Fibroblast of villous mesenchyme (primary cell): Measurements from ENCODE around the gene GALNT14. TPM values are rescaled to one million over a fixed set of nuclear protein-coding genes. Genes with fewer than 3 reads are reported as not detected.

Experiments
- DNase-seq: peaks from one replicate; pipeline ENCODE4 v3.0.0-alpha.2; 2010; ENCODE audit warnings: low read depth
- H3K4me3 ChIP-seq: 2 replicates; pipeline ENCODE4 v1.5.1; 2011; ENCODE audit warnings: low read depth, mild to moderate bottlenecking, low read length
- CTCF ChIP-seq: IDR thresholded peaks from 2 replicates; pipeline ENCODE4 v1.5.1; 2012; ENCODE audit warnings: low read depth, mild to moderate bottlenecking, low read length; ENCODE audit not compliant: insufficient read depth
- total RNA-seq: library from RNA; depleted of rRNA; stranded (reverse); fragments of >200 nt; gene quantifications from 2 replicates; pipeline ENCODE4 v1.2.3, GENCODE V29; 2012

Gene GALNT14
- total RNA-seq, 1 donor, result under 0.01 TPM

GRCh38 chr2:31060397-31060796 is 77.8 kb downstream of the GALNT14 start:
- DNase-seq, result no peak
- TF ChIP-seq CTCF, result no peak
- H3K4me3 ChIP-seq, result no peak overlapping the region

GRCh38 chr2:31058096-31059035 is 79.9 kb downstream of the GALNT14 start:
- no peak for DNase-seq
- no peak for TF ChIP-seq CTCF
- H3K4me3 ChIP-seq, result no peak overlapping the region

- no peak for DNase-seq
- no peak for TF ChIP-seq CTCF
- H3K4me3 ChIP-seq, result no peak overlapping the region
These were observed 80.5 kb downstream of the GALNT14 start for GRCh38 chr2:31057691-31058090.

- DNase-seq, result no peak
- no peak for TF ChIP-seq CTCF
- H3K4me3 ChIP-seq, result no peak overlapping the region
These were observed 82.3 kb downstream of the GALNT14 start for GRCh38 chr2:31055938-31056337.

- DNase-seq, result no peak
- H3K4me3 ChIP-seq, result no peak overlapping the region
- TF ChIP-seq CTCF, result no peak
These were observed 83.3 kb downstream of the GALNT14 start for GRCh38 chr2:31054842-31055388.

GRCh38 chr2:31053929-31054782 is 84.1 kb downstream of the GALNT14 start:
- no peak for DNase-seq
- no peak overlapping the region for H3K4me3 ChIP-seq
- no peak for TF ChIP-seq CTCF
